Measurements from ENCODE around the gene STAP1. TPM values are rescaled to one million over a fixed set of nuclear protein-coding genes. Genes with fewer than 3 reads are reported as not detected.
A peak's percentile ranks its signal among the peaks of the same experiment; 100 is the strongest.

STAP1 gene
- total and polyA plus RNA-seq, 10 of the 15 experiments (the other 5 are each of a cell fraction or from before 2014, with no cell fraction given): 4.6 to 19.4 (median 9.4) TPM

- Histone ChIP-seq H3K27ac (ENCODE audit: control insufficient read depth, insufficient read depth) (no peak overlapping the region), H3K4me2 (ENCODE audit: control insufficient read depth, insufficient read depth) (no peak overlapping the region), H3K9ac (ENCODE audit: control insufficient read depth, insufficient read depth, low read length) (no peak overlapping the region), H3K36me3 (ENCODE audit: control insufficient read depth in 2 of 2, insufficient read depth in 2 of 2, low read length in 1 of 2) (no peaks in the 10 kb centered on the region; a peak in 1 of 4 replicates), H4K20me1 (ENCODE audit: control insufficient read depth, insufficient read depth) (no peaks in the 10 kb centered on the region), H2AFZ (ENCODE audit: control insufficient read depth, low read depth, low read length) (no peak overlapping the region), H3K27me3 (replicated peaks in 1 of 2; ENCODE audit: control insufficient read depth in 2 of 2, insufficient read depth in 2 of 2, low read length in 1 of 2) (no peaks in the 10 kb centered on the region), H3K4me1 (ENCODE audit: control insufficient read depth, insufficient read depth, low read length) (no peaks in the 10 kb centered on the region), H3K79me2 (ENCODE audit: control insufficient read depth, insufficient read depth, low read length) (no peaks in the 10 kb centered on the region), H3K9me3 (replicated peaks; ENCODE audit: control insufficient read depth, insufficient read depth, low read length) (no peaks in the 10 kb centered on the region; the same call in 2 of the 3 replicates), H3K4me3 (no peak overlapping the region)
- 75% methylated on average over 2 of the region's 2 CpGs for WGBS (ENCODE audit: insufficient coverage, insufficient replicate concordance, low lambda C conversion rate, missing lambda C conversion rate)
- ChIA-PET RAD21 (ENCODE audit: unreplicated experiment) (no interaction called here), SMC1A (ENCODE audit: uncharacterized antibody, unreplicated experiment) (interaction anchor here (0.7 to 2.9 kb wide), 5 partner anchors 22 to 60 kb away, joined by 3 to 9 read pairs (median 3); no protein-coding TSS in a partner anchor), CTCF (interaction anchor here (0.9 kb wide), 1 partner anchor 97 kb away, joined by 3 read pairs; the partner anchor contains the start of gene UBA6), POLR2A (interaction anchor here (1.5 kb wide), 1 partner anchor 9 kb away, joined by 3 read pairs; no protein-coding TSS in a partner anchor)
- FAIRE-seq (no peak), DNase-seq (ENCODE audit: low read depth, low spot score) (no peak), ATAC-seq (peak; percentile 32)
- intact Hi-C loops (cut with micrococcal nuclease; ENCODE audit: unreplicated experiment): no loop called here
- in situ Hi-C loops (cut with MboI): no loop called here
- no TSS peak for BruUV-seq (replicated peaks)
- no peak for TF ChIP-seq SMARCA5 (IDR thresholded peaks at IDR 0.05)
- no peak for TF ChIP-seq YY1 (IDR thresholded peaks at IDR 0.05; ENCODE audit: low read depth, low read length)
- no peak for TF ChIP-seq PAX5 (IDR thresholded peaks at IDR 0.05; ENCODE audit: borderline replicate concordance, low read depth, low read length)
- TF ChIP-seq RELB (IDR thresholded peaks at IDR 0.05; ENCODE audit: low read depth): no peak
- no peak for TF ChIP-seq CHD2 (IDR thresholded peaks at IDR 0.05; ENCODE audit: borderline replicate concordance, low read depth, low read length)
- TF ChIP-seq FOXM1 (IDR thresholded peaks at IDR 0.05; ENCODE audit: low read depth, low read length): no peak
- TF ChIP-seq NFIC (IDR thresholded peaks at IDR 0.05; ENCODE audit: low read depth, low read length): no peak
- no peak for TF ChIP-seq POLR2AphosphoS2 (IDR thresholded peaks at IDR 0.05; ENCODE audit: low read depth, low read length)
- no peak for TF ChIP-seq MTA3 (IDR thresholded peaks at IDR 0.05; ENCODE audit: borderline replicate concordance, low read length)
- no peak for TF ChIP-seq CBFB (IDR thresholded peaks at IDR 0.05; ENCODE audit: low read depth)
- TF ChIP-seq E4F1 (IDR thresholded peaks at IDR 0.05; ENCODE audit: borderline replicate concordance, partially characterized antibody): no peak
- no peak for TF ChIP-seq HCFC1 (IDR thresholded peaks at IDR 0.05; ENCODE audit: low read length)
- TF ChIP-seq GATAD2B (conservative IDR thresholded peaks at IDR 0.05; ENCODE audit: low read depth): no peak
- no peak for TF ChIP-seq WRNIP1 (IDR thresholded peaks at IDR 0.05; ENCODE audit: borderline replicate concordance, low read depth, low read length)
- no peak for TF ChIP-seq TARDBP (IDR thresholded peaks at IDR 0.05; ENCODE audit: borderline replicate concordance)
- no peak for TF ChIP-seq HSF1 (IDR thresholded peaks at IDR 0.05; ENCODE audit: low read depth, low read length)
- no peak for TF ChIP-seq NKRF (conservative IDR thresholded peaks at IDR 0.05)
- no peak for TF ChIP-seq BCL11A (IDR thresholded peaks at IDR 0.05; ENCODE audit: low read depth, low read length)
Measured at GRCh38 chr4:67604029-67604381, 45.5 kb downstream of the STAP1 start.

Measured in GM12878 (cell line).